Fibroblast of upper back skin (primary cell): ENCODE measurements around the gene SEMA5A.
A peak's percentile ranks its signal among the peaks of the same experiment; 100 is the strongest.
"Not testable (repeated sequence)": the region's sequence is repeated elsewhere in the genome, so short reads cannot be mapped to it uniquely, and the experiment has no call there.

Experiments used
- DNase-seq: peaks from one replicate; pipeline ENCODE4 v3.0.0-alpha.2; 2013

The SEMA5A gene

GRCh38 chr5:9438596-9439354, 107.1 kb downstream of the SEMA5A start:
- no peak for DNase-seq

- DNase-seq: peak; percentile 74
Measured at GRCh38 chr5:9437741-9438240, 108.1 kb downstream of the SEMA5A start.

GRCh38 chr5:9431496-9432258, 114.2 kb downstream of the SEMA5A start:
- no peak for DNase-seq

GRCh38 chr5:9431151-9431495, 114.8 kb downstream of the SEMA5A start:
- DNase-seq: no peak

GRCh38 chr5:9430306-9430705, 115.6 kb downstream of the SEMA5A start:
- no peak for DNase-seq

GRCh38 chr5:9429691-9430215, 116.1 kb downstream of the SEMA5A start:
- DNase-seq: no peak

GRCh38 chr5:9428272-9428671, 117.6 kb downstream of the SEMA5A start:
- DNase-seq: no peak

- DNase-seq: no peak
Measured at GRCh38 chr5:9425710-9426109, 120.2 kb downstream of the SEMA5A start.

GRCh38 chr5:9423571-9423970, 122.3 kb downstream of the SEMA5A start:
- peak; percentile 32 for DNase-seq

GRCh38 chr5:9421884-9422283, 124.0 kb downstream of the SEMA5A start:
- no peak for DNase-seq

GRCh38 chr5:9419794-9420193, 126.1 kb downstream of the SEMA5A start:
- no peak for DNase-seq

- DNase-seq: no peak
Measured at GRCh38 chr5:9415566-9415965, 130.3 kb downstream of the SEMA5A start.

GRCh38 chr5:9415091-9415490, 130.8 kb downstream of the SEMA5A start:
- no peak for DNase-seq

- no peak for DNase-seq
Measured at GRCh38 chr5:9411142-9411541, 134.7 kb downstream of the SEMA5A start.

GRCh38 chr5:9409413-9409960, 136.4 kb downstream of the SEMA5A start:
- no peak for DNase-seq

GRCh38 chr5:9408964-9409363, 136.9 kb downstream of the SEMA5A start:
- DNase-seq: no peak

- no peak for DNase-seq
Measured at GRCh38 chr5:9405196-9405754, 140.6 kb downstream of the SEMA5A start.

- peak; percentile 18 for DNase-seq
Measured at GRCh38 chr5:9401786-9402472, 143.9 kb downstream of the SEMA5A start.

GRCh38 chr5:9399783-9400182, 146.1 kb downstream of the SEMA5A start:
- DNase-seq: not testable (repeated sequence)

GRCh38 chr5:9399094-9399493, 146.8 kb downstream of the SEMA5A start:
- no peak for DNase-seq

- DNase-seq: no peak
Measured at GRCh38 chr5:9398227-9398626, 147.6 kb downstream of the SEMA5A start.

- no peak for DNase-seq
Measured at GRCh38 chr5:9396285-9396770, 149.5 kb downstream of the SEMA5A start.

- DNase-seq: no peak
Measured at GRCh38 chr5:9395706-9396105, 150.2 kb downstream of the SEMA5A start.
